ENCODE measurements around the gene SSTR5. TPM values are rescaled to one million over a fixed set of nuclear protein-coding genes. Genes with fewer than 3 reads are reported as not detected.

SSTR5 gene
- total RNA-seq, 1 donor from 2014 or later, result 0.43 TPM

GRCh38 chr16:1097156-1097555 lies 24.6 kb downstream of the SSTR5 start:
- Mint-ChIP-seq H3K27me3 (no peaks in the 10 kb centered on the region), H3K36me3 (no peaks in the 10 kb centered on the region), H3K9me3 (no peaks in the 10 kb centered on the region), H3K4me3 (no peak overlapping the region), H3K27ac (no peak overlapping the region), H3K4me1 (ENCODE audit: unreplicated experiment) (no peaks in the 10 kb centered on the region)
- no peak for DNase-seq (ENCODE audit: extremely low spot score, unreplicated experiment)
- TF ChIP-seq, protein P1, sequence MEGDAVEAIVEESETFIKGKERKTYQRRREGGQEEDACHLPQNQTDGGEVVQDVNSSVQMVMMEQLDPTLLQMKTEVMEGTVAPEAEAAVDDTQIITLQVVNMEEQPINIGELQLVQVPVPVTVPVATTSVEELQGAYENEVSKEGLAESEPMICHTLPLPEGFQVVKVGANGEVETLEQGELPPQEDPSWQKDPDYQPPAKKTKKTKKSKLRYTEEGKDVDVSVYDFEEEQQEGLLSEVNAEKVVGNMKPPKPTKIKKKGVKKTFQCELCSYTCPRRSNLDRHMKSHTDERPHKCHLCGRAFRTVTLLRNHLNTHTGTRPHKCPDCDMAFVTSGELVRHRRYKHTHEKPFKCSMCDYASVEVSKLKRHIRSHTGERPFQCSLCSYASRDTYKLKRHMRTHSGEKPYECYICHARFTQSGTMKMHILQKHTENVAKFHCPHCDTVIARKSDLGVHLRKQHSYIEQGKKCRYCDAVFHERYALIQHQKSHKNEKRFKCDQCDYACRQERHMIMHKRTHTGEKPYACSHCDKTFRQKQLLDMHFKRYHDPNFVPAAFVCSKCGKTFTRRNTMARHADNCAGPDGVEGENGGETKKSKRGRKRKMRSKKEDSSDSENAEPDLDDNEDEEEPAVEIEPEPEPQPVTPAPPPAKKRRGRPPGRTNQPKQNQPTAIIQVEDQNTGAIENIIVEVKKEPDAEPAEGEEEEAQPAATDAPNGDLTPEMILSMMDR (conservative IDR thresholded peaks at IDR 0.05), result no peak

- Mint-ChIP-seq H3K27ac (no peak overlapping the region), H3K9me3 (no peaks in the 10 kb centered on the region), H3K4me3 (no peak overlapping the region), H3K27me3 (no peaks in the 10 kb centered on the region), H3K36me3 (no peaks in the 10 kb centered on the region), H3K4me1 (ENCODE audit: unreplicated experiment) (no peaks in the 10 kb centered on the region)
- DNase-seq (ENCODE audit: extremely low spot score, unreplicated experiment), result no peak
- TF ChIP-seq, protein P1 (conservative IDR thresholded peaks at IDR 0.05), result no peak
These were observed 25.3 kb downstream of the SSTR5 start for GRCh38 chr16:1097800-1098199.

DNA sequence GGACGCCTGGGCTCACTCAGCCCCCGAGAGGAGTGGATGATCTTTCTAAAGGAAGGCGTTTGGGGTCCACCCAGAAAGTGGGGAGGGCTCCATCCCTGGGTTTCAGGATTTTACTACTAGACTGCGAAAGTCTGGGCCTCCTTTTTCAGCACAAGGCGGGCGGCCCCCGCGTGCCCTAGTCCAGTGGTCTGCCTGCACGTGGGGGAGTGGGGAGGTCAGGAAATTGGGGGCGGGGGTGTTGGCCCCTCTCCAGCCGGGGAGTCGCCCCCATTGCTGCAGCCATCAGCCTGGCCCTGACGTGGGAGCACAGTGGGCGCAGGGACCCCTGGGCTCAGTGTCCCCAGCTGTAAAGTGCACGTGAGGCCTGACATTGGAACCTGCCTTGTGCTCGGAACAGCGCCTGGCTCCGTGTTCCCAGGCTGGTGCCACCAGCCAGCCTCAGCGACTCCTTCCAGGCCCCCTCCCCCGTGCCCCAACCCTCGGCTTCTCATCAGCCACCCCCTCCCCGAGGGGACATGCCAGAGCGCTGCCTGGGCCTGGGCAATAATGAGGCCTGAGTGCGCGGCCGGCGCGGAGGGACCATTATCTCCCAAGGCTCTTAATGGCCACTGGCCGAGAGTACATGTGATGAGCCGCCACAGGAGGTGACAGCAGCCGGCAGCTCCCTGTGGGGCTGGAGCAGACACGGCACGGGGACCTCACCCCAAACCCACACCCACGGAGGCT lies 25.9 kb downstream of the SSTR5 start:
- no peak for DNase-seq (ENCODE audit: extremely low spot score, unreplicated experiment)
- H3K27me3 Mint-ChIP-seq, result no peaks in the 10 kb centered on the region
- H3K4me3 Mint-ChIP-seq, result no peak overlapping the region
- no peaks in the 10 kb centered on the region for H3K9me3 Mint-ChIP-seq
- H3K36me3 Mint-ChIP-seq, result no peaks in the 10 kb centered on the region
- H3K27ac Mint-ChIP-seq, result no peak overlapping the region
- TF ChIP-seq, protein P1 (conservative IDR thresholded peaks at IDR 0.05), result no peak
- no peaks in the 10 kb centered on the region for H3K4me1 Mint-ChIP-seq (ENCODE audit: unreplicated experiment)

DNA sequence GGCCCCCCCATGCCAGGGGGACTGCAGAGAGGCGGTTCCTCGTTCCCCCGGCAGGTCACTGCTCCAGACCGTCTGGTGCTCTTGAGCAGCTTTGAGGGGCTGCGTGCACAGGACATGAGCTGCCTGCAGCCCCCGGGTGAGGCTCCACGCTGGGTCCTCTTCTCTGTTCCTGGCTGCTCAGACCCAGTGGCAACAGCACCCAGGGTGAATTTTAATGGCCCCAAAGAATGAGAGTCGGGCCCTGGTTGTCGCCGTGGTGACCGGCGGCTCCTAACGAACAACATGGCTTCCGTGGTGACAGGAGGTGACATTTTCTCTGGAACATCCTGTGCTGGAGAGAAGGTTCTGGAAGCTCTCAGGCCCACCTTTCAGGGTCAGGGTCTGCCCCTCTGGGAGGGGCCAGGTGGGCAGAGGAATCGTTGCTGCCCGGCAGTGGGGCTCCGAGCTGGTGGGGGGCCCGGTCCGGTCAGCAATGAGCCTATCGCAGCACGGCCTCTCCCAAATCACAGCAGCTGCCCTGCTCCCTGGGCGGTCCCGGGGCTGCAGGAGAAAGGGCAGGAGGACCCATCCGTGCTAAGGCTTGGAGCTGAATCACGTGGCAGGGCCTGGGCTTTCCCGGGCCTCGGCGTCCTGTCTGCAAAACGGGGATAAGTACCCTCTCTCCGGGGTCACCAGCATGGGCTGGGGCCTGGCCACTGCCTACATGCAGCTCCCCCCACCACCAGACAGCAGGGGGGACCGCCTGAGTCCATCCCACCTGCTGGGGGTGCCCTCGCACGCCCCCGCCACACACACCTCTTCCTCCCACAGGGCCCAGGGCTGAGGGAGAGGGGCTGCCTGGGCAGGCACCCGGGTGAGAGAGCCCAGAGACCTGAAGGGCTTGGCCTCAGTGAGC lies 26.9 kb downstream of the SSTR5 start:
- H3K4me1 Mint-ChIP-seq (ENCODE audit: unreplicated experiment), result no peaks in the 10 kb centered on the region
- TF ChIP-seq, protein P1 (conservative IDR thresholded peaks at IDR 0.05), result no peak
- H3K4me3 Mint-ChIP-seq, result no peak overlapping the region
- no peak for DNase-seq (ENCODE audit: extremely low spot score, unreplicated experiment)
- no peaks in the 10 kb centered on the region for H3K9me3 Mint-ChIP-seq
- H3K27ac Mint-ChIP-seq, result no peak overlapping the region
- no peaks in the 10 kb centered on the region for H3K36me3 Mint-ChIP-seq
- peaks cover 3% of the 10 kb centered on the region for H3K27me3 Mint-ChIP-seq

DNA sequence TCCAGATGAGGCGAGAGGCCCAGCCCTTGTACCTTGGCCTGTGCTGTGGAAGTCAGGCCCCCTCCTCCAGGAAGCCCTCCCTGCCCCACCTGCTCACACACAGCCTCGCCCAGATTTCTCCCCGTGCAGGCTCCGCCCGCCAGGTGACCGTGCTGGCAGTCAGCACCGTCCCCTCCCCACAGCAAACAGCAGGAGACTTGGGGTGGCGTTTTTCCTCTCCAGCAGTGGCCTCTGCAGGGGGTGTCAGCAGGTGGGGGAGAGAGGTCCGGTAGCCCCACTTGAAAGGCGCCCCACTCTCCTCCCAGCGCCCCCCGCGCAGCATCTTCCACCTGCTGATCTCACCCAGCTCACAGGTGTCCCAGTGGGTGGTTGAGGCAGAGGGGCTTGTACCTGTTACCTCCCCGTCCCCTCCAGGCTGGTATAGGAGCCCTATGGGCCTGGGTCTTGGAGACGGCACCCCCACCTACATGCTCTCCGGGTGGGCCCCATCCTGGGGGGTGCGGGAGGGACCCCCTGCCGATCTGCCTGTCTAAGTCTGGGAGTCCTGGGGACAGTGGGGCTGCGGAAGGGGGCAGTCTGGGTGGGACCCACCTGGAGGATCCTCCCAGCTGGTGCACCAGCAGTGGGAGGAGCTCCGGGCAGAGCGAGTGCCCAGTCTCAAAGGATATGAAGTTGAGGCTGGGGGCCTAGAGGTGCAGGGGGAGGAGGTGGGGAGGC lies 27.7 kb downstream of the SSTR5 start:
- Mint-ChIP-seq H3K27me3 (peaks cover 3% of the 10 kb centered on the region), H3K4me3 (no peak overlapping the region)

More for the DNA sequence above, 27.7 kb downstream of the SSTR5 start:
- no peak overlapping the region for H3K27ac Mint-ChIP-seq
- no peaks in the 10 kb centered on the region for H3K9me3 Mint-ChIP-seq
- TF ChIP-seq, protein P1 (conservative IDR thresholded peaks at IDR 0.05), result no peak
- no peaks in the 10 kb centered on the region for H3K4me1 Mint-ChIP-seq (ENCODE audit: unreplicated experiment)
- no peaks in the 10 kb centered on the region for H3K36me3 Mint-ChIP-seq
- DNase-seq (ENCODE audit: extremely low spot score, unreplicated experiment), result no peak

Data from type B pancreatic cell (in vitro differentiated cells).